ENCODE results near the gene MYO5B.

- TF ChIP-seq CTCF (IDR thresholded peaks at IDR 0.05): peak; percentile 31
- no peak for TF ChIP-seq EZH2phosphoT487 (IDR thresholded peaks at IDR 0.05)
These were observed 337.2 kb downstream of the MYO5B start for GRCh38 chr18:49857708-49858107.
